ENCODE results near the gene CHST12. TPM values are rescaled to one million over a fixed set of nuclear protein-coding genes. Genes with fewer than 3 reads are reported as not detected.
"Not testable (repeated sequence)": the region's sequence is repeated elsewhere in the genome, so short reads cannot be mapped to it uniquely, and the experiment has no call there.

CHST12 gene
- total and polyA plus RNA-seq, 7 donors, result 1.2 to 11.9 (median 10.3) TPM

DNA sequence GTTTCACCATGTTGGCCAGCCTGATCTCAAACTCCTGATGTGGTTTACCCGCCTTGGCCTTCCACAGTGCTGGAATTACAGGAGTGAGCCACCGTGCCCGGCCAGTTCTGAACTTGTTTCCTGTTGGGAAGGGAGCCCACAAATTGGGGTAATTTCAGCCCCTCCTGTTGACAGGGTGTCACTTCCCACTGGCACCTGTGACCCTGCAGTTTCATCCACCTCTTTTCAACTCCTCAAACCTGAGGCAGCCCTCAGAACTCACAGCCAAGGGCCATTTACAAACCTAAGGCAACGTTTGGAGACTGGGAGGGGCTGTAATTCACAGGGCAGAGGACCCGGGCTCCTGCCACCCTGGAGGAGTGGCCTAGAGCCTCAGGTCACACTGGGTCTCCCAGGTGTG is 22.2 kb upstream of the CHST12 start:
- no peaks in the 10 kb centered on the region for H3K27me3 ChIP-seq
- DNase-seq, result no peak
- no peaks in the 10 kb centered on the region for H3K9me3 ChIP-seq
- H3K4me1 ChIP-seq, result no peaks in the 10 kb centered on the region
- peaks cover 34 to 65% (median 42%) of the 10 kb centered on the region in 4 donors for H3K36me3 ChIP-seq
- WGBS, 2 donors, result 16 to 45% methylated on average over 5 of the region's 5 CpGs
- intact Hi-C loops (cut with DNase I), result no loop called here
- no peak for TF ChIP-seq POLR2A (IDR thresholded peaks at IDR 0.05)
- TF ChIP-seq, protein P1, sequence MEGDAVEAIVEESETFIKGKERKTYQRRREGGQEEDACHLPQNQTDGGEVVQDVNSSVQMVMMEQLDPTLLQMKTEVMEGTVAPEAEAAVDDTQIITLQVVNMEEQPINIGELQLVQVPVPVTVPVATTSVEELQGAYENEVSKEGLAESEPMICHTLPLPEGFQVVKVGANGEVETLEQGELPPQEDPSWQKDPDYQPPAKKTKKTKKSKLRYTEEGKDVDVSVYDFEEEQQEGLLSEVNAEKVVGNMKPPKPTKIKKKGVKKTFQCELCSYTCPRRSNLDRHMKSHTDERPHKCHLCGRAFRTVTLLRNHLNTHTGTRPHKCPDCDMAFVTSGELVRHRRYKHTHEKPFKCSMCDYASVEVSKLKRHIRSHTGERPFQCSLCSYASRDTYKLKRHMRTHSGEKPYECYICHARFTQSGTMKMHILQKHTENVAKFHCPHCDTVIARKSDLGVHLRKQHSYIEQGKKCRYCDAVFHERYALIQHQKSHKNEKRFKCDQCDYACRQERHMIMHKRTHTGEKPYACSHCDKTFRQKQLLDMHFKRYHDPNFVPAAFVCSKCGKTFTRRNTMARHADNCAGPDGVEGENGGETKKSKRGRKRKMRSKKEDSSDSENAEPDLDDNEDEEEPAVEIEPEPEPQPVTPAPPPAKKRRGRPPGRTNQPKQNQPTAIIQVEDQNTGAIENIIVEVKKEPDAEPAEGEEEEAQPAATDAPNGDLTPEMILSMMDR (IDR thresholded peaks at IDR 0.05), result no peak
- no peak for TF ChIP-seq EP300 (IDR thresholded peaks at IDR 0.05)
- TF ChIP-seq POLR2AphosphoS5 (IDR thresholded peaks at IDR 0.05), result no peak
- no peak overlapping the region for H3K27ac ChIP-seq
- H3K4me3 ChIP-seq, result no peak overlapping the region

DNA sequence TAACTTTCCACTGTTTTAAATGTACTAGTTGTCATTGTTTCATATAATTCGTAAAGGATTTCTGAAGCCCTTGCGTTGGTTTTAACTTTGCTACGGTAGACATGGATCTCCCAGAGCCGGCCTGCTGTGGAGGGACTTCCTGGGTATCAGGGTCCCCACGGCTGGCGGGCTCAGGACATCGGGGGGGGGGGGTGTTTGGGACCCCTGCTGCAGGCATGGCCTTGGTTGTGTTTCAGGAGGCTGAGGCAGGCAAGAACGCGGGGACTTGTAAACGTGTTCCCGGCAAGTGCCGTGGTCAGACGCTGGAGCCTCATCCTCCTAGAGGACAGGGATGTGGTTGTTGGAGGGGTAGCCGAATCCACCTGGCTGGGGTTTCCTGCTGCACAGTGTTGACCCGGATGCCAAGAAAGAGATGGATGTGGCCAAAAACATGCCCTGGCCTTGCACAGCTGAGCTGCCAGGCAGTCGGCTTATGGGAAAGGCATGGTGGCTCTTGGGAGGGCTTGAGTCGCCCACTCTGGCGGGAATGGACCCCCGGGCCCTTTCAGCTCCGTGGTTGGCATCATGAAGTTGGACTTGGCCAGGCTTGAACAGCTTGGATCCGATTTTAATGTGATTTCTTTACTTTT is 21.4 kb upstream of the CHST12 start:
- peaks cover 29 to 57% (median 34%) of the 10 kb centered on the region in 4 donors for H3K36me3 ChIP-seq
- no peak overlapping the region for H3K4me3 ChIP-seq
- no peaks in the 10 kb centered on the region for H3K9me3 ChIP-seq
- H3K4me1 ChIP-seq, result no peaks in the 10 kb centered on the region
- WGBS, 2 donors, result 93 to 94% methylated on average over 21 of the region's 21 CpGs
- H3K27me3 ChIP-seq, result no peaks in the 10 kb centered on the region
- no peak overlapping the region for H3K27ac ChIP-seq
- TF ChIP-seq POLR2A (IDR thresholded peaks at IDR 0.05) (no peak), POLR2AphosphoS5 (IDR thresholded peaks at IDR 0.05) (no peak), EP300 (IDR thresholded peaks at IDR 0.05) (no peak)
- TF ChIP-seq, protein P1 (IDR thresholded peaks at IDR 0.05), result no peak
- DNase-seq, result no peak
- intact Hi-C loops (cut with DNase I), result no loop called here

- Histone ChIP-seq H3K27ac (no peak overlapping the region), H3K9me3 (no peaks in the 10 kb centered on the region), H3K27me3 (no peaks in the 10 kb centered on the region), H3K36me3 (peaks cover 24 to 47% (median 28%) of the 10 kb centered on the region in 4 donors), H3K4me3 (no peak overlapping the region), H3K4me1 (no peaks in the 10 kb centered on the region)
- intact Hi-C loops (cut with DNase I), result no loop called here
- no peak for TF ChIP-seq POLR2AphosphoS5 (IDR thresholded peaks at IDR 0.05)
- no peak for TF ChIP-seq POLR2A (IDR thresholded peaks at IDR 0.05)
- TF ChIP-seq, protein P1 (IDR thresholded peaks at IDR 0.05), result no peak
- no peak for TF ChIP-seq EP300 (IDR thresholded peaks at IDR 0.05)
- 91 to 93% methylated on average over 29 of the region's 29 CpGs for WGBS, 2 donors
- DNase-seq, result no peak
Measured at GRCh38 chr7:2383543-2384274, 19.7 kb upstream of the CHST12 start.

DNA sequence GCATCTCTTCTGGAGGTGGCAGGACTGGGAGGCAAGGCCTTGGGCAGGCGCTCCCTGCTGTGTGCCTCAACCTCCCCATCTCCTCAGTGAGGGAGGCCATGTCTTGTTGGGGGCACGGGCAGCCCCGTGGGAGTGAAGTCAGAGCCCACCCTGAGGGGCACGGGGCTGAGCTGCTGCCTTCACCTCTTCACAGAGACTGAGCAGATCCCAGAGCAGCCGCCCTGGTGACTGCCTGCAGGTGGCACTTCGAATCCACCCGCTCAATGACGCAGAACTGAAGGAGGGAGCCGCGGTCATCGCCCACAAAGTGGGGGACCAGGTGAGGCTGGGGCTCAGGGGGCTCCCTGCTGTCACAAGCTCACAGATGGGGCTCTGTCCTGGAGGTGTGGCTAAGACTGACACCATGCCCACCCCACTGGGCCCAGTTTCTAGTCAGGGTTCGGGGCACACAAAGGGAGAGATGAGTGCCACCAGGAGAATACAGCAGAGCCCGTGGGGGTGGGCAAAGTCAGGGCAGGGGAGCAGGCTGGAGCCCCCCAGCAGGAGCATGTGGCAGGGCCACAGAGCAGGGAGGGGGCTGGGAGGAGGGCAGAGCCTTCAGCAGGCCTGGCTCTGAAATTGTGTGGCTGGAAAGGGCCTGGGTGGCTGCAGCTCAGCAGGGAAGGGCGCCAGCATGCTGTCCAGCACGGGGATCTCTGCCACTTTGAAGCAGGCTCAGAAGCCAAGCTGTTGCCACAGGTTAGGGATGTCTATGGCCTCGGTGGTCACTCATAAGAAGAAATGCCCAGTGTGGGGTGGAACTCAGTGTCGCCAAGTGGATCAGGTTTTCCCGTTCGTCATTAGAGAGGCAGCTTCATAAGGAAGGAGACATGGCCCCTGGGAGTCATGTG is 18.8 kb upstream of the CHST12 start:
- DNase-seq, result no peak
- H3K9me3 ChIP-seq, result no peaks in the 10 kb centered on the region
- intact Hi-C loops (cut with DNase I), result no loop called here
- 83 to 92% methylated on average over 19 of the region's 19 CpGs for WGBS, 2 donors
- H3K27me3 ChIP-seq, result no peaks in the 10 kb centered on the region
- H3K4me3 ChIP-seq, result no peak overlapping the region
- TF ChIP-seq POLR2A (IDR thresholded peaks at IDR 0.05), result no peak
- no peak for TF ChIP-seq POLR2AphosphoS5 (IDR thresholded peaks at IDR 0.05)
- TF ChIP-seq EP300 (IDR thresholded peaks at IDR 0.05), result no peak
- TF ChIP-seq, protein P1 (IDR thresholded peaks at IDR 0.05), result no peak
- H3K27ac ChIP-seq, result no peak overlapping the region
- peaks cover 15 to 38% (median 19%) of the 10 kb centered on the region in 4 donors for H3K36me3 ChIP-seq
- H3K4me1 ChIP-seq, result no peaks in the 10 kb centered on the region

- 87 to 89% methylated on average over 9 of the region's 9 CpGs for WGBS, 2 donors
- H3K9me3 ChIP-seq; H3K27ac ChIP-seq; H3K4me1 ChIP-seq; H3K4me3 ChIP-seq; DNase-seq; intact Hi-C loops (cut with DNase I); H3K27me3 ChIP-seq: not testable (repeated sequence)
- peaks cover 3 to 23% (median 4%) of the 10 kb centered on the region in 4 donors for H3K36me3 ChIP-seq
Measured at GRCh38 chr7:2386122-2386521, 17.3 kb upstream of the CHST12 start.
